HG03571 (cell line): ENCODE results near the gene ADGRL3.
"Not testable (repeated sequence)": the region's sequence is repeated elsewhere in the genome, so short reads cannot be mapped to it uniquely, and the experiment has no call there.

Experiments
- ATAC-seq: cut with Tn5 transposase; IDR thresholded peaks from one replicate; pipeline ENCODE4 v1.9.1; 2021; ENCODE audit not compliant: unreplicated experiment

The ADGRL3 gene

DNA sequence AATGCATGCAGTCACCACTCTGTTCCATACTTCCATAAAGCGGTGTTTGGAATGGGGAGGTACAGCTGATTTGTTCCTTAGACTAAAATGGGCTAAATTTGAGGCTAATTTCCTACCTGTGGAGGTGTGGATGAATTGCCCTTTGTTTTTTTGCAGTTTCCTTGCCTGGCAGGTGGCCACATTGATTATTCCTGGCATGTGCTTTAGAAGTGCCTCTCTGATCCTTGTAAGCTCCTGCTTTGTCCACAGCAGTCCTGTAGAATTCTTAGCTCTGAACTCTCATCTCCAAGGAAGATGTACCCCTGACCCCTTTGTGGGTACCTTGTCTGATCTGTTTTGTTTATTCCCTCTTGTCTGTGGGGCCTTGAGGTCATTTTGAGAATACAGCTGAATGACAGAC is 136.8 kb downstream of the ADGRL3 start:
- ATAC-seq = no peak

DNA sequence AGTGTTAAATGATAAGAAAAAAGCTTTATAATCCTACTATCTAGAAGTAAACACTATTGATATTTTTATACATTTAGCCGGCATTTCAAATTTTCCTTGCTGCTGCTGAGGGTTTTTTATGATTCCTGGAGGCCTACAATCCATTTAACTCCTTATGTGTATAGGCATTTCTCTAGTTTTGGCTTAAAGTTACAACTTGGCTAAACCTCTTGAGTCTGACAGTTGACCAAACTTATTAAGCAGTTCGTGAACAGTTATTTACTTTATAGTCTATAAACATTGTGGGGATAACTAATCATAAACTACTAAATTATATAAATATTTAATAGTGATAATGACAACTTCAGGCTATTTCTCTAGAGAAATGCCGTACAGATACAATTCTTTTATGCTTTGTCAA is 141.9 kb downstream of the ADGRL3 start:
- no peak for ATAC-seq

DNA sequence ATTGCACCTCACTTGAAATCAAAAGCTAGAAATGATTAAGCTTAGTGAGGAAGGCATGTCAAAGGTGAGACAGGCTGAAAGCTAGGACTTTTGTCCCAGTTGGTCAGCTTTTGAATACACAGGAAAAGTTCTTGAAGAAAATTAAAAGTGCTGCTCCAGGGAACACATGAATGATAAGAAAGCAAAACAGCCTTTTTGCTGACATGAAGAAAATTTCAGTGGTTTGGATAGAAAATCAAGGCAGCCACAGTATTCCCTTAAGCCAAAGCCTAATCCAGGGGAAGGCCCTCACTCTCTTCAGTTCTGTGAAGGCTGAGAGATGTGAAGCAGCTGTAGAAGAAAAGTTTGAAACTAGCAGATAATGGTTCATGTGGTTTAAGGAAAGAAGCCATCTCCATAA is 150.8 kb downstream of the ADGRL3 start:
- ATAC-seq = no peak

DNA sequence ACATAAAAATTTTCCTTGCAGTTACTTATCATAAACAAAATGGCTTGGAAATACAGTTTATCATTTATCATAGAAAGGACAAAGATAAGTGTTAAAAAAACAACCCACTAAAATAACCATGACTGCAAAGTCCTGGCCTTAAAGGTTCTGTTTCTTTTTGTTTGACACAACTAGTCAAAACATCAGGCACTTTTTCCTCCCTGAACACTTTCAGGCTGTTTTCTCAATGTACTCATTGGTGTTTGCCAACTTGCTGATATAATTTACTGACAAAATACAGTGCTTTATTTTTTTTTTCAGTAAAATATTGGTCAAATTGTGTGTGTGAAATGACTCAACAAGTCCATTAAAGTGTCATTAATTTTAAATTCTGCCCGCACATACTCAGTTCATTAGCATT is 156.6 kb downstream of the ADGRL3 start:
- no peak for ATAC-seq

DNA sequence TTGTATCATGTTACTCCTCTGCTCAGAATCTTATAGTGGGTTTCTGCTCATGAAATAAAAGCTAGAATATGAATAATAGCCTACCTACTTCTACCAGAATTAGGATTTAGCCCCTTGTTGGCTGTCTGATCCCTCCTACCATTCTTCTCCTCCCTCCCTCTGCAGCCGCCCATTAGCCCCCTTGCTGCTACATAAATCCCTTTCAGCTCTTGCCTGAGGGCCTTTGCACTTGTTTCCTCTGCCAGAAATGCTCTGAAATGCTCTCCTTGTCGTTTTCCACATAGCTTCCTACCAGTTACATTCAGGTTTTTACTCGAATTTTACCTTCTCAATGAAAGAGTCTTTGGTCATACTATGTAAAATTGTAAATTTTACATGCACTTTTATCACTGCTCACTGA is 159.2 kb downstream of the ADGRL3 start:
- no peak for ATAC-seq

DNA sequence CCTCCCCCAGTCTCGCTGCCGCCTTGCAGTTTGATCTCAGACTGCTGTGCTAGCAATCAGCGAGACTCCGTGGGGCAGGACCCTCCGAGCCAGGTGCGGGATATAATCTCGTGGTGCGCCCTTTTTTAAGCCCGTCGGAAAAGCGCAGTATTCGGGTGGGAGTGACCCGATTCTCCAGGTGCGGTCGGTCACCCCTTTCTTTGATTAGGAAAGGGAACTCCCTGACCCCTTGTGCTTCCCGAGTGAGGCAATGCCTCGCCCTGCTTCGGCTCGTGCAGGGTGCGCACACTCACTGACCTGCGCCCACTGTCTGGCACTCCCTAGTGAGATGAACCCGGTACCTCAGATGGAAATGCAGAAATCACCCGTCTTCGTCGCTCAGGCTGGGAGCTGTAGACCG is 172.7 kb downstream of the ADGRL3 start:
- ATAC-seq = not testable (repeated sequence)

DNA sequence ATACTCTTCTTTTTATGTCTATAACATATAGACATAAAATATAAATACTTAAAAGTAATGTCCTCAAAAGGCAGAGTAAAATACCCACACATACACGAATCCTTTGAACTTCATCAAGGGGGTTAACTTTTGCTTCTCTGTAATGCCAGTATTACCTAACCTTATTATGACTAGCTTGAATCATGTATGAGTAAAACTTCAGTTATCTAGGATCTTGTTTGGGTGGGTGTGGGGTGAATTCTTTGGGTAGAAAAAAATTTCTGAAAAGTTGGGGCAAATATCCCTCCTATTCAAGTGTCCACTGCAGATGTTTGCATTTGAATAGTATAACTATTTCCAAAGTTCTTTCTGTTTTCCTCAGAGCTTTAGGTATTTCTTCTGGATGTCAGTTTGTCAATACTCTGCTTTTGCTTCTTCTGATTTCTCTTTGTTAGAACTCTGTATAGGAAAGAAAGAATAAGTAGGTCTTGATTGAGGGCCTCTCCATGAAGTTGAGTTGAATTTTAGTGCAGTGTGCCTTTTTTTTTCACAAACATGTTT is 173.8 kb downstream of the ADGRL3 start:
- no peak for ATAC-seq

DNA sequence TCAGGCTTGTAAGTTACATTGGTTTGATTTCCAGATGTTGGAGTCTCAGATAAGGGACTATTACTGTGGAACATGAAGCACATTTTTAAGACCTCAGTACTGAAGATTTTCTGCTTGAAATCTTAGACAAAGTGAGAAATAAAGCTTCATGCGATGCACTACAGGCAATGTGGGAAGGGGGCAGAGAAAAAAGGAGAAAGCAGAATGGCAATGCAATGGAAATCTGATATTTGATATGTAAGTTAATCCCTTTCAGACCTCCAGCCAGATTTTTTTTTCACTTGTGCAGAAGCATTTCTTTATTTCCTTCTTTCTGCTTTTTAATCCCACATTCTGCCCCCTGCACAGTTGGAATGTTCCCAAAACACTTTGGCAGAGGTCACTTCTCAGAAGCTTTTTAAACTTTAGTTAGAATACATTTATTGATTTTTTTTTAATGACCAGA is 174.3 kb downstream of the ADGRL3 start:
- no peak for ATAC-seq

DNA sequence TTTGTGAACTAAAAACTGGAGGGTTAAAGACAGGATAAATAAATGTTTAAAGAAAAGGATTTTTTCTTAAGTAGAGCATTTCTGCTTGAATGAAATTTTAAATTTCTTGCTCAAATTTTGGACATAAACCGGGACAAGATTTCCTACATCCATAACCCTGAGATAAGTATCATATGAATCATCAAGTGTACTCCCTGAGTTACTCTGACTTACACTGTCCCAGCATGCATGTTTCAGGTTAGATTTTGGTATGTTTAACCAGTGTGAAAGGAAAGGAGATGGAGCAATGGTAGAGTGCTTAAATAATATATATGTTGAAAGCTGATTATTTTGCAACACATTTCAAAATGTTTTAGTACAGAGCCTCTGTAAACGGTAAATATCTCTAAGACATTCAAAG is 175.2 kb downstream of the ADGRL3 start:
- ATAC-seq = no peak

DNA sequence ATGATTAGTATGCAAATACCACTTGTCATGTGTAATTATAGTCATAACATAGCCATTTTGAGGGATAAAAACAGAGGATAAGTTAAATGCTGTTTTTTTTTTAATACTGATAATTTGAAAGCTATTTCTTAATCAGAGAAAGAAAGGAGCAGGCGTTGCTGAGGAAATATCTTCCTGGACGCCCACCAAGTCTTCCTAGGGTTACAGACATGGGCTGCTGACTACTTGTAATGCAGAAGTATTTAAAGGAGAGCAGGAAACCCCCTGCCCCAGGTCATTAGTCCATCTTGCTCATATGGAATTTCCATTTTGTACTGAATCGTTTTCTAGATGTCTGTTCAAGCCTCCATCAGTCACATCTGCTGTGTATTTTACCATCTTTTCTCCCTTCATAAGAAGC is 176.2 kb downstream of the ADGRL3 start:
- no peak for ATAC-seq

DNA sequence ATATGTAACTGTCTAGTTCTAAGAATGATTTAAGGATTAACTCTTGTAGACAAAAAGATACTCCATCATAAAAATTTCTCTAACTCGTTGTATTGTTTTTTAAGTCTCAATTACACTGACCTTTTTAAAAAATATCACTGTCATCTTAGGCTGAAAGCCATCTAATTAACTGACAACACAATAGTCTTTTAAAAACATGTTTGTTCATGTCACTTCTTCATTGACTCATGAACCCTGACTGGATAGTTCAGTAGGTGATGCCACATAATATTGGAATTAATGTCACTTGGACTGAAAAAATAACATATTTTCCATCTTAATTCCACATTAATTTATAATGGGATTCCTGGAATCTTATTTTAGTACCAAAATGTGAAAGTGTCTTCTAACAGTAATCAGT is 179.3 kb downstream of the ADGRL3 start:
- no peak for ATAC-seq

DNA sequence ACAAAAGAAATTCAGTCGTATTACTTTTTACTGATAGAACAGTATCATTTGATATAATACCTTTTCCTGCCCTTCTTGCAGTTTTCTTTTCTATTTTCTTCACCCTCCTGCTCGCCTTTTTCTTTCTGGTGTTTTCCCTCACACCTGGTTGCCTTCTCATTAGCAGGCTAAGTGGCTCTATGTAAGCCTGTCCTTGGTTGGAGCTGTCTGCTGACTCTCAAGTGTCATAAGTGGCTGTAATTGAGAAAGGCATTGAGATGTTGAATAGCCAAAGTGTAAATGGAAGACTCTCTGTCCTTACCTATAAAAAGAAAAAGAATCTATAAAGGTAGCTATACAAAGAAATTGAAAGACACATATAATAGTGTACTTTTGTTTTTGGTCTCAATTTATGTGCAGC is 180.7 kb downstream of the ADGRL3 start:
- ATAC-seq = no peak

DNA sequence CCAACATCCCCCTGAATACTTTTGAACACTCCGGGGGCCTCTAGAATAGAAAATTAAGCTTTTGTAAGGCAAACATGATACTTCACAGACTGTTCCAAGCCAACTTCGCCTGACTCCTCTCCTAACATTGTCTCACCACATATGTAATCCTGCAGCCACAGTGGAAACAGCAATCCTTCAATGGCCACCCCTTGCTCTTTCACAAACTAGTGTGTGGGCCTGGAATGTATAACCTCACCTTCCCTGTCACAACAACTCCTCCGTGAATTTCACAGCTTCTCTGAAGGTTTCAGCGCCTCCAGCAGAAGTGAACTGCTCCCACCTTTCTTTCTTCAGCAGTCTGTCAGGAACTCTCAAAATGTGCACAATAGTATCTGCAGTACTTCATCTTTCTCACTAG is 185.1 kb downstream of the ADGRL3 start:
- ATAC-seq = no peak

DNA sequence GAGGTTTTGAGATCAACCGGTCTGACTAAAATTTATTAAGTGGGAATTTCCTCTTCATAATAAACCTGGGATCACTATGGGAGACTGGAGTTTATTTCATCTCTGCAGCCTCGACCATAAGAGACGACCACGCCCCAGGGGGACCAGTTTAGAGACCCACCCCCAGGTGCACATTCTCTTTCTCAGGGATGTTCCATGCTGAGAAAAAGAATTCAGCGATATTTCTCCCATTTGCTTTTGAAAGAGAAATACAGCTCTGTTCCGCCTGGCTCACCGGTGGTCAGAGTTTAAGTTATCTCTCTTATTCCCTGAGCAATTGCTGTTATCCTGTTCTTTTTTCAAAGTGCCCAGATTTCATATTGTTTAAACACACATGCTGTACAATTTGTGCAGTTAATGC is 187.2 kb downstream of the ADGRL3 start:
- not testable (repeated sequence) for ATAC-seq

DNA sequence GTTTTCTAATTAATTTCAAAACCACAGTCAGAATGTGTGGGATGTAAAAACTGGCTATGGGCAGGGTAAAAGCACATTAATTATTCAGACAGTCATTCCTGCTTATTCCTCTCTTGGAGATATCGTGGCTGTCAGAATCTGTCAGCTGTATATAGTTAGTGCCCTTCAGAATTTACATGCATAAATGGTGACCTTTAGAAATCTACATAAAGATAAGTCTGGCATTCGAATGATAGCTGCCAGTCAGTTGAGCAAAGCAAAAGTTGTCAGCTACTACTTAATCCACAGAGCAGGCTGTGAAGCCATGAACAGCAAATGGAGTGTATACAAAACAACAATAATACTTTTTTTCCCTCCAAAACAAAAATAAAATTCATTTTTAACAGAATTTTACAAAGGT is 189.5 kb downstream of the ADGRL3 start:
- ATAC-seq = no peak

DNA sequence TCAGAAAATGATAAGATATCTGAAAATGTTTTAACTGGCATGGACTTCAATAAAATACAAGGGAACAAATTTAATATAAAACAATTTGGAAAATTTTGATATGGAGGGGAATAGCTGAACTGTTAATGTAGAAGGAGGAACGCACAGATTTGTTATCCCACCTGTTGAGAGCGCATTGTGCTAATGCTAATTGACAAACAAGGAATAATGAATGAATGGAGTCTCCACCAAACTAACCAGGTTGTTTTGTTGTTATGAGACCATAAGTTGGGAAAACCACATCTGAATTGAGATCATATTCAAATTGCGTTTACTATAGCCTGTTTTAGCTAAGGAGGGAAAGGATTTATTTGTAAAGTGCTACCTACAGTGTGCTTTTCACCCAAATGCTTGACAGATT is 195.6 kb downstream of the ADGRL3 start:
- no peak for ATAC-seq

DNA sequence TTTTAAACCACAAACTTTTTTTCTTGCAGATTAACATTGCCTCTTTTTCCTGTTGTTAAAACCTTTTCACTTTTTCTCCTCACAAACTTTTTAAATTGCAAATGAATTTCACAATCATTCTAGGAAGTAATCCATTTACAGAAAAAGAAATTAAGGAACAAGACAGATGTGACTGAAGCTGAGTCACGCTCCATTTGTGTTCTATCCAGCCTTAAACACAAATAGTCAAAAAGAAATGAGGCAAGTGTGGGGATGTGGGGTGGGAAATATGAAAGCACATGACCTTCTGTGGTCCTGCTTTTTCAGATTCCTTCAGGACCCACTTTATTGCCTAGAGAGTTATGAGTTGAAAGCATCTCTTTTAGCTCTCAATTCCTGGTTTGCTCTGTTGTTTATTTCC is 197.0 kb downstream of the ADGRL3 start:
- ATAC-seq = no peak

DNA sequence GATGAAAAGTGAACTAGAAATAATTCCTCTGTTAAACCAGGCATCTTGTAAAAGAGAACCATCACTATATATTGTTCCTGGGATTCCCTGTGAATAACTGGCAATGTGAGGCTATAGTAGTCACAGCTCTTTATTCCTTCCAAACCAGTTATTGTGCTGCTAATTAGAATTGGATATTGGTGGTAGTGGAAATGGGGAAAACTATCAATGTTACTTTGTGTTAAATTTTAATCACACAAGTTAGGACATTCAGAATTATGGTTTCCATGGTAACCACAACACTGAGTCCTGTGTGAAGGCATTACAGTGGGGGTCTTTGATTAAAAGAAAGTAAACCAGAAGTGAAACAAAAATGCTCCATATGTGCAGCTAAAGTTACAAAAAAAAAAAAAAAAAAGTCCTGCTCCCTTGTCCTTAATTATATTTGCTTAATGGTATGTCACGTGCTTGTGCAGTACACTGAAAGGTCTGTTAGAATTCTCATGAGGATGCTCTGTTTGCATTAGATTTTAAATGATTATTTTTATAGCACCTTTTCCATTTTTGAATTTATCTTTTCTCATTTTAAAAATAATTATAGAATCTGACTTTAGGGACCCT is 200.4 kb downstream of the ADGRL3 start:
- ATAC-seq = no peak

DNA sequence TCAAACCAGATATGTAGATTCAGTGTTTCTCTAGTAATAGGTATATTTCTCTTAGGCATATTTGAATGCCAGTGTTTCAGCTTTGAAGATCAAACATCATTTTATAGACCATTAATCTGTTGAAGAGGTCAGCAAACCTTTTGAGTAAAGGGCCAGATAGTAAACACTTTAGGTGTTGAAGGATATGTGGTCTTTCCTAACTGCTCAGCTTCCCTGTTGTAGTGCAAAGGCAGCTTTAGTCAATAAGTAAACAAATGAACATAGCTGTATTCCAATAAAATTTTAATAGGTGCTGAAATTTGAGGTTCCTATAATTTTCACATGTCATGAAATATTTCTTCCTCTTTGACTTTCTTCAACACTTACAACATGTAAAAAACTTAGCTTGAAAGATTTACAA is 201.6 kb downstream of the ADGRL3 start:
- no peak for ATAC-seq

DNA sequence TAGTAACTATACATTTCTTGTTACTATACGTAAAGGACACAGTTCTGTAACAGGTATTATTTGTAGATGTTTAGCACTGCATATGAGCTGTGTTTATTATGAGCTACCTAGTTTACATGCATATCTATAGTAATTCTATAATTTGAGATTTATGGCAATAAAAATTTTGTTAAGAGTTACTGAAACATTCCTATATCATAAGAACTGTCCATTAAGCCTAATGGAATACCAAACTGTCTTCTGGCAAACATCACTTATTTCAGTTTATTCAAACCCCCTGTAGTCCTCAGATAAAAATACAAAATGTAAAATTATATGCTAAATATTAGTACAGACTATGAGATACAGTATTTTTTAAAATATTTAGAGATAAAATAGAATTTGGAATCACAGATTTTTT is 205.2 kb downstream of the ADGRL3 start:
- ATAC-seq = no peak

DNA sequence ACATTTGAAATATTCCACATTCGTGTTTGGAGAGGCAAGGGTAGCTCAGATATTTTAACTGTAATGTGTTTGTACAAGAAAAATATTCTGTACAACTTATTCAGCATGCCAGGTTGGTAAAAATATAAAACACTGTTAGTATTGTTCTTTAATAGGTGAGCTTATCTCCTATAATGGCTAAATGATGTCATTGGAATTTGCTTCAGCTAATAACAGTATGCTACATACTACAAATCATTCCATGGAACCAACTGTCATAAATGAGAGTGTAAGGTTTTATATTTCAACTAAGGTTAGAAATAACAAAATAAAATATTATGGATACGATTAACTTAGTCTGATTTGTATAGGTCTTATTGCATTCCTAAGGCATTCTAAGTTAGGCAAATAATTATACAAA is 206.6 kb downstream of the ADGRL3 start:
- ATAC-seq = no peak

DNA sequence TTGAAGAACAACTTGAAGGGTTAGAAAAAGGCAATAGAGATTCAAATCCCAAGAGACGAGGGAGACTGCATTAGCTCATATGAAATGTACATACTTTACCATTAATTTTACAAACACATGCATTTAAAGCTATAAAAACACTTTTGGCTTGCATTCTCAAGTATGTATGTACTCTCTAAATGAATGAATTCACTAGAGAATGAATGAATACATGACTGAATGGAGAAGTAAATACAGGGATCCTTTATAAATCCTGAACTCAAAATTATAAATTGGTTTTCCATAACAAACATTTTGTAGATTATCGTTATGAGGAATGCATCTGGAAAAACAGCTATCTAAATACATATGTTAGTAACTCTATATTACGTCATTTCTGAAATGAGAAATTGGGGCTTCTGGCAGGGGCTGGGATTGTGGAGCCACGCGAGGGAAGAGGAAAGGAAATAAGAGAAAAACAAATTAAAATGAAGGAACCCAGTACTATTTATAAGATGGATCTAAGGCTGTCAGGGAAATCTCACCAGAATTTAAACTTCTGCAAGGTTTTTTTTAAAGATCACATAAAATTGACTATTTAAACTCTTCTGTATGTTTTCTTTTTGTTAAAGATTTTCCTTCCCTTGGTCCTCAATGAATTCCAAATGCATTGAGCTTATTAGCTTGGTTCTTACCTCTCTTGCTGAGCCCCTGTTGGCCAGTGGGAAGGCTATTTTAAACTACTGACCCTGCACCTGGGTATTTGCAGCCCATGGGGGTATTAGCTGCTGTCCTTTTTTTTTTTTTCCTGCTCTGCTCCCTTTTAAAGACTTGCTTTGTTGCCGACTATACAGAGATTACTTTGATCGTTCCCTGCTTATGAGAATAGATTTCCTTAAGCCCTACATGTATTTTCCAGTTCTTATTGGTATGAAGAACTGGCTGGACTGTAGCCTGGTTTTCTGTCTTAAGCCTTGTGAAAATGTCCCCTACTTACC is 207.8 kb downstream of the ADGRL3 start:
- no peak for ATAC-seq
